ENCODE results near the gene CBX4. TPM values are rescaled to one million over a fixed set of nuclear protein-coding genes. Genes with fewer than 3 reads are reported as not detected.

The CBX4 gene
- total RNA-seq, 1 donor from 2014 or later: 38.7 TPM

- intact Hi-C loops (cut with micrococcal nuclease): no loop called here
Observed at GRCh38 chr17:79791735-79792161, 47.5 kb downstream of the CBX4 start.

GRCh38 chr17:79790805-79791734, 48.2 kb downstream of the CBX4 start:
- intact Hi-C loops (cut with micrococcal nuclease): no loop called here

- intact Hi-C loops (cut with micrococcal nuclease): no loop called here
Observed at GRCh38 chr17:79789943-79790804, 49.1 kb downstream of the CBX4 start.

- intact Hi-C loops (cut with micrococcal nuclease): no loop called here
Observed at GRCh38 chr17:79788989-79789942, 50.0 kb downstream of the CBX4 start.

GRCh38 chr17:79788455-79788854, 50.8 kb downstream of the CBX4 start:
- intact Hi-C loops (cut with micrococcal nuclease): no loop called here

- intact Hi-C loops (cut with micrococcal nuclease): no loop called here
Observed at GRCh38 chr17:79786930-79787643, 52.2 kb downstream of the CBX4 start.

GRCh38 chr17:79785900-79786810, 53.1 kb downstream of the CBX4 start:
- intact Hi-C loops (cut with micrococcal nuclease): no loop called here

GRCh38 chr17:79785017-79785899, 54.0 kb downstream of the CBX4 start:
- intact Hi-C loops (cut with micrococcal nuclease): no loop called here

- intact Hi-C loops (cut with micrococcal nuclease): no loop called here
Observed at GRCh38 chr17:79784353-79785016, 54.8 kb downstream of the CBX4 start.

- intact Hi-C loops (cut with micrococcal nuclease): no loop called here
Observed at GRCh38 chr17:79783891-79784290, 55.3 kb downstream of the CBX4 start.

Other genes starting within 250 kb of the CBX4 start
- gene RBFOX3, start 228.4 kb downstream of the CBX4 start, total RNA-seq: not detected in 2 replicates
- gene ENPP7, start 108.5 kb downstream of the CBX4 start, total RNA-seq: not detected in 2 replicates
- gene CBX2, start 61.3 kb downstream of the CBX4 start, total RNA-seq: 2.5 and 2.8 TPM in 2 replicates
- gene CBX8, start 42.4 kb downstream of the CBX4 start, total RNA-seq: 5.9 and 6.3 TPM in 2 replicates
- 0.85 and 0.88 TPM in 2 replicates for gene TBC1D16, start 196.4 kb upstream of the CBX4 start, total RNA-seq
- not detected in 2 replicates for gene CCDC40, start 197.2 kb upstream of the CBX4 start, total RNA-seq